IMR-90 (cell line): ENCODE data around the gene PIK3R3. TPM values are rescaled to one million over a fixed set of nuclear protein-coding genes. Genes with fewer than 3 reads are reported as not detected.

Experiments
- ATAC-seq: fragments of 200-7000 bp; cut with Tn5 transposase; 2 replicates; pipeline ENCODE4 v1.9.1; 2020; ENCODE audit warnings: low read depth, mild to moderate bottlenecking, moderate library complexity
- BruUV-seq: library from RNA; stranded (reverse); fragments of 400-500 nt; replicated peaks from 2 replicates; lab custom pipeline; 2021; lab: Mats Ljungman, UMichigan
- CTCF ChIA-PET: fragments of 300-600 bp; formaldehyde crosslinking; extraction: SDS; loops from one replicate; lab custom pipeline; 2021; ENCODE audit warnings: antibody characterized with exemption; lab: Yijun Ruan, JAX
- POLR2A ChIA-PET: fragments of 300-600 bp; sonication (Branson Sonifier 250); formaldehyde crosslinking; loops from one replicate; lab custom pipeline; 2022; ENCODE audit warnings: antibody characterized with exemption; ENCODE audit not compliant: unreplicated experiment; lab: Charles Lee
- DNase-seq: peaks from one replicate; pipeline ENCODE4 v3.0.0; 2013
- H2AFZ ChIP-seq: replicated peaks from 2 replicates; pipeline ENCODE3; 2013; ENCODE audit warnings: low read length, mild to moderate bottlenecking; ENCODE audit not compliant: poor library complexity
- H2AK5ac ChIP-seq: 2 replicates; pipeline ENCODE4 v1.6.1; 2013; ENCODE audit warnings: low read depth, low read length, inconsistent platforms
- H2AK9ac ChIP-seq: replicated peaks from 2 replicates; pipeline ENCODE3; 2013; ENCODE audit warnings: mild to moderate bottlenecking, low read depth, low read length, moderate library complexity; ENCODE audit not compliant: poor library complexity
- H2BK120ac ChIP-seq: 2 replicates; pipeline ENCODE4 v1.6.1; 2013; ENCODE audit warnings: low read depth, low read length, inconsistent platforms
- H2BK15ac ChIP-seq: 3 replicates; pipeline ENCODE4 v1.6.1; 2013; ENCODE audit warnings: low read depth, low read length, inconsistent platforms
- H2BK20ac ChIP-seq: 2 replicates; pipeline ENCODE4 v1.6.1; 2013; ENCODE audit warnings: low read depth, mild to moderate bottlenecking, inconsistent platforms, low read length, moderate library complexity
- H2BK5ac ChIP-seq: 2 replicates; pipeline ENCODE4 v1.6.1; 2013; ENCODE audit warnings: mild to moderate bottlenecking, low read depth, low read length, inconsistent platforms; ENCODE audit not compliant: poor library complexity, severe bottlenecking
- H3K14ac ChIP-seq: replicated peaks from 2 replicates; pipeline ENCODE4 v1.6.1; 2013; ENCODE audit warnings: low read depth, low read length, inconsistent platforms
- H3K18ac ChIP-seq: 2 replicates; pipeline ENCODE4 v1.6.1; 2013; ENCODE audit warnings: low read depth, low read length, control low read depth
- H3K23ac ChIP-seq: 2 replicates; pipeline ENCODE4 v1.6.1; 2013; ENCODE audit warnings: low read depth, low read length, inconsistent platforms
- H3K27ac ChIP-seq: 2 replicates; pipeline ENCODE4 v1.5.1; 2013; ENCODE audit warnings: mild to moderate bottlenecking, control low read depth, low read length; ENCODE audit not compliant: insufficient read depth
- H3K27me3 ChIP-seq: 2 replicates; pipeline ENCODE4 v1.6.1; 2013; ENCODE audit warnings: low read length; ENCODE audit not compliant: control insufficient read depth, insufficient read depth
- H3K36me3 ChIP-seq: 2 replicates; pipeline ENCODE4 v1.6.1; 2013; ENCODE audit warnings: low read length, mixed read lengths; ENCODE audit not compliant: control insufficient read depth, insufficient read depth
- H3K4ac ChIP-seq: 2 replicates; pipeline ENCODE4 v1.6.1; 2013; ENCODE audit warnings: low read depth, low read length, inconsistent platforms
- H3K4me1 ChIP-seq: 2 replicates; pipeline ENCODE4 v1.6.1; 2013; ENCODE audit warnings: low read length, mixed read lengths; ENCODE audit not compliant: control insufficient read depth, insufficient read depth
- H3K4me2 ChIP-seq: 2 replicates; pipeline ENCODE4 v1.6.1; 2013; ENCODE audit warnings: low read depth, mild to moderate bottlenecking, control low read depth, low read length, moderate library complexity
- H3K4me3 ChIP-seq: 2 replicates; pipeline ENCODE4 v1.5.1; 2013; ENCODE audit warnings: low read depth, mild to moderate bottlenecking, control low read depth, low read length, moderate library complexity; ENCODE audit not compliant: insufficient read depth
- H3K56ac ChIP-seq: 2 replicates; pipeline ENCODE4 v1.6.1; 2013; ENCODE audit warnings: low read length, inconsistent platforms; ENCODE audit not compliant: insufficient read depth; ENCODE audit errors: extremely low read depth
- H3K79me1 ChIP-seq, 2 experiments: 2 replicates each; pipeline ENCODE4 v1.6.1; 2013; ENCODE audit warnings: low read length in 2 of 2, inconsistent platforms in 1 of 2, low read depth in 1 of 2
- H3K9ac ChIP-seq: 2 replicates; pipeline ENCODE4 v1.6.1; 2013; ENCODE audit warnings: low read depth, low read length, control low read depth
- H3K9me1 ChIP-seq: 2 replicates; pipeline ENCODE4 v1.6.1; 2013; ENCODE audit warnings: low read length, inconsistent platforms; ENCODE audit not compliant: insufficient read depth
- H3K9me3 ChIP-seq: 2 replicates; pipeline ENCODE4 v1.6.1; 2013; ENCODE audit warnings: low read length; ENCODE audit not compliant: control insufficient read depth, insufficient read depth
- H4K20me1 ChIP-seq: 2 replicates; pipeline ENCODE4 v1.6.1; 2013; ENCODE audit warnings: low read length, inconsistent platforms; ENCODE audit not compliant: insufficient read depth
- H4K5ac ChIP-seq: 2 replicates; pipeline ENCODE4 v1.6.1; 2013; ENCODE audit warnings: mild to moderate bottlenecking, low read depth, low read length, control low read depth
- H4K8ac ChIP-seq, 2 experiments: 2 replicates each; pipeline ENCODE4 v1.6.1; 2013; ENCODE audit warnings: low read depth in 2 of 2, low read length in 2 of 2, control low read depth in 1 of 2, inconsistent platforms in 1 of 2
- H4K91ac ChIP-seq: 2 replicates; pipeline ENCODE4 v1.6.1; 2013; ENCODE audit warnings: low read depth, low read length, inconsistent platforms; ENCODE audit not compliant: insufficient read depth
- MAFK ChIP-seq: IDR thresholded peaks from 2 replicates; pipeline ENCODE4 v1.6.1; 2012; ENCODE audit warnings: low read depth, low read length, improper control_type of control experiment
- RAD21 ChIP-seq: IDR thresholded peaks from 2 replicates; pipeline ENCODE4 v1.6.1; 2012; ENCODE audit warnings: low read length, improper control_type of control experiment
- WGBS, 2 experiments: methylation state at CpG; one replicate each; pipeline versions ENCODE4 v1.1.5 to v1.1.7; 2013; ENCODE audit warnings: missing lambda C conversion rate in 2 of 2; ENCODE audit not compliant: insufficient read length in 1 of 2; ENCODE audit errors: extremely low coverage in 2 of 2; 5-methylcytosine and 5-hydroxymethylcytosine counted together
- dilution Hi-C: fragments of 300-500 bp; cut with HindIII; formaldehyde crosslinking; loops from one replicate; pipeline ENCODE4 v1.14.3; 2018; ENCODE audit warnings: low sequenced_read_pairs; ENCODE audit not compliant: unreplicated experiment
- in situ Hi-C: fragments of 300-500 bp; cut with MboI; formaldehyde crosslinking; loops from 3 replicates; pipeline ENCODE4 v1.14.3; 2019; ENCODE audit warnings: low sequenced_read_pairs, inconsistent platforms, mixed read lengths
- intact Hi-C: fragments of 100-400 bp; cut with micrococcal nuclease; formaldehyde crosslinking; loops from 2 replicates; pipeline ENCODE4 v1.10.0; 2022
- polyA plus RNA-seq, 3 experiments: library from polyadenylated mRNA; depleted of rRNA; stranded (reverse); fragments of >200 nt; gene quantifications; 2 replicates each; pipeline ENCODE4 v1.2.3, GENCODE V29; 2012; ENCODE audit warnings: low replicate concordance in 1 of 3
- total RNA-seq: library from RNA; depleted of rRNA; stranded (reverse); fragments of >200 nt; gene quantifications from 2 replicates; pipeline ENCODE4 v1.2.3, GENCODE V29; 2012
- TF ChIP-seq, protein P1 (sequence below): fragments of 150-350 bp; IDR thresholded peaks from 2 replicates; pipeline ENCODE4 v1.6.1; 2017; ENCODE audit warnings: mild to moderate bottlenecking, antibody characterized with exemption, low read length, low read depth

Gene PIK3R3
- total and polyA plus RNA-seq, 2 of the 4 experiments (the other 2 are of a cell fraction), result 5.3 to 9.9 TPM

- H2BK15ac ChIP-seq, result no peak overlapping the region
- no peak overlapping the region for H3K23ac ChIP-seq
- no peak overlapping the region for H3K4me2 ChIP-seq
- CTCF ChIA-PET, result interaction anchor here (1.1 kb wide), 1 partner anchor 115 kb away, joined by 4 read pairs; no protein-coding TSS in a partner anchor
- DNase-seq, result no peak
- TF ChIP-seq MAFK (no peak), RAD21 (no peak)
- TF ChIP-seq, protein P1, sequence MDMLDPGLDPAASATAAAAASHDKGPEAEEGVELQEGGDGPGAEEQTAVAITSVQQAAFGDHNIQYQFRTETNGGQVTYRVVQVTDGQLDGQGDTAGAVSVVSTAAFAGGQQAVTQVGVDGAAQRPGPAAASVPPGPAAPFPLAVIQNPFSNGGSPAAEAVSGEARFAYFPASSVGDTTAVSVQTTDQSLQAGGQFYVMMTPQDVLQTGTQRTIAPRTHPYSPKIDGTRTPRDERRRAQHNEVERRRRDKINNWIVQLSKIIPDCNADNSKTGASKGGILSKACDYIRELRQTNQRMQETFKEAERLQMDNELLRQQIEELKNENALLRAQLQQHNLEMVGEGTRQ, result no peak
- in situ Hi-C loops, result no loop called here
- no peak overlapping the region for H4K5ac ChIP-seq
- H3K27ac ChIP-seq, result no peak overlapping the region
- peaks cover 20% of the 10 kb centered on the region; the same call in 1 of the 2 replicates for H3K9me1 ChIP-seq
- ATAC-seq, result no peak
- H3K4me1 ChIP-seq, result peaks cover 2% of the 10 kb centered on the region; the same call in 1 of the 2 replicates
- H2BK20ac ChIP-seq, result no peak overlapping the region
- H2BK120ac ChIP-seq, result no peak overlapping the region
- no peaks in the 10 kb centered on the region for H3K9me3 ChIP-seq
- no peak overlapping the region for H3K4ac ChIP-seq
- H4K20me1 ChIP-seq, result no peaks in the 10 kb centered on the region
- no peak overlapping the region for H2AK5ac ChIP-seq
- BruUV-seq, result no TSS peak
- H2AFZ ChIP-seq, result no peak overlapping the region
- no peak overlapping the region for H3K9ac ChIP-seq
- H2BK5ac ChIP-seq, result no peak overlapping the region
- POLR2A ChIA-PET, result interaction anchor here (0.6 kb wide), 1 partner anchor 69 kb away, joined by 3 read pairs; no protein-coding TSS in a partner anchor
- no peak overlapping the region for H3K14ac ChIP-seq
- no peak overlapping the region for H2AK9ac ChIP-seq
- dilution Hi-C loops, result no loop called here
- H3K36me3 ChIP-seq, result peaks cover 9% of the 10 kb centered on the region
- H3K56ac ChIP-seq, result no peak overlapping the region
- 100% methylated on average over 1 of the region's 3 CpGs; no CpG with 5 or more reads in 1 of the 2 experiments for WGBS, 2 experiments
- no peak overlapping the region for H4K8ac ChIP-seq
- no peaks in the 10 kb centered on the region; a peak in 1 of 4 replicates for H3K79me1 ChIP-seq
- no peaks in the 10 kb centered on the region for H3K27me3 ChIP-seq
- no peak overlapping the region for H3K18ac ChIP-seq
- H3K4me3 ChIP-seq, result no peak overlapping the region
- intact Hi-C loops, result no loop called here
- H4K91ac ChIP-seq, result no peak overlapping the region
Observed at GRCh38 chr1:46002551-46003150, 129.8 kb downstream of the PIK3R3 start.
